GM12892 (cell line): ENCODE data around the gene TSEN54.

Experiments used
- POLR2A ChIP-seq: IDR thresholded peaks from 2 replicates; pipeline ENCODE4 v1.6.1; 2011; ENCODE audit warnings: low read depth, low read length, control low read depth
- POLR2AphosphoS5 ChIP-seq: IDR thresholded peaks from 2 replicates; pipeline ENCODE4 v1.6.1; 2011; ENCODE audit warnings: low read depth, low read length, control low read depth
- TAF1 ChIP-seq: IDR thresholded peaks from 2 replicates; pipeline ENCODE4 v1.6.1; 2011; ENCODE audit warnings: low read depth, mild to moderate bottlenecking, control low read depth, low read length, borderline replicate concordance

- TF ChIP-seq POLR2A, result no peak
- TF ChIP-seq POLR2AphosphoS5, result no peak
- TF ChIP-seq TAF1, result no peak
These were observed 47.5 kb upstream of the TSEN54 start for GRCh38 chr17:75468779-75469373.
